GM21786 (cell line): ENCODE data around the gene ZBTB46.

Experiments
- ATAC-seq: cut with Tn5 transposase; IDR thresholded peaks from one replicate; pipeline ENCODE4 v1.9.1; 2021; ENCODE audit not compliant: unreplicated experiment

Gene ZBTB46

DNA sequence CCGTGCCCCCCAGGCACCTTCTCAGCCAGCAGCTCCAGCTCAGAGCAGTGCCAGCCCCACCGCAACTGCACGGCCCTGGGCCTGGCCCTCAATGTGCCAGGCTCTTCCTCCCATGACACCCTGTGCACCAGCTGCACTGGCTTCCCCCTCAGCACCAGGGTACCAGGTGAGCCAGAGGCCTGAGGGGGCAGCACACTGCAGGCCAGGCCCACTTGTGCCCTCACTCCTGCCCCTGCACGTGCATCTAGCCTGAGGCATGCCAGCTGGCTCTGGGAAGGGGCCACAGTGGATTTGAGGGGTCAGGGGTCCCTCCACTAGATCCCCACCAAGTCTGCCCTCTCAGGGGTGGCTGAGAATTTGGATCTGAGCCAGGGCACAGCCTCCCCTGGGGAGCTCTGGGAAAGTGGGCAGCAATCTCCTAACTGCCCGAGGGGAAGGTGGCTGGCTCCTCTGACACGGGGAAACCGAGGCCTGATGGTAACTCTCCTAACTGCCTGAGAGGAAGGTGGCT lies 133.7 kb downstream of the ZBTB46 start:
- ATAC-seq, result no peak

DNA sequence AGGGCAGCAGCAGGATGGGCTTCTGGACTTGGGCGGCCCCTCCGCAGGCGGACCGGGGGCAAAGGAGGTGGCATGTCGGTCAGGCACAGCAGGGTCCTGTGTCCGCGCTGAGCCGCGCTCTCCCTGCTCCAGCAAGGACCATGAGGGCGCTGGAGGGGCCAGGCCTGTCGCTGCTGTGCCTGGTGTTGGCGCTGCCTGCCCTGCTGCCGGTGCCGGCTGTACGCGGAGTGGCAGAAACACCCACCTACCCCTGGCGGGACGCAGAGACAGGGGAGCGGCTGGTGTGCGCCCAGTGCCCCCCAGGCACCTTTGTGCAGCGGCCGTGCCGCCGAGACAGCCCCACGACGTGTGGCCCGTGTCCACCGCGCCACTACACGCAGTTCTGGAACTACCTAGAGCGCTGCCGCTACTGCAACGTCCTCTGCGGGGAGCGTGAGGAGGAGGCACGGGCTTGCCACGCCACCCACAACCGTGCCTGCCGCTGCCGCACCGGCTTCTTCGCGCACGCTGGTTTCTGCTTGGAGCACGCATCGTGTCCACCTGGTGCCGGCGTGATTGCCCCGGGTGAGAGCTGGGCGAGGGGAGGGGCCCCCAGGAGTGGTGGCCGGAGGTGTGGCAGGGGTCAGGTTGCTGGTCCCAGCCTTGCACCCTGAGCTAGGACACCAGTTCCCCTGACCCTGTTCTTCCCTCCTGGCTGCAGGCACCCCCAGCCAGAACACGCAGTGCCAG lies 134.3 kb downstream of the ZBTB46 start, which contains the start of gene TNFRSF6B:
Gene TNFRSF6B, plus strand, starts transcription at position 25 of the 729 bp plus-strand sequence. Its CDS starts 116 bp downstream, at position 141.
- ATAC-seq, result no peak

DNA sequence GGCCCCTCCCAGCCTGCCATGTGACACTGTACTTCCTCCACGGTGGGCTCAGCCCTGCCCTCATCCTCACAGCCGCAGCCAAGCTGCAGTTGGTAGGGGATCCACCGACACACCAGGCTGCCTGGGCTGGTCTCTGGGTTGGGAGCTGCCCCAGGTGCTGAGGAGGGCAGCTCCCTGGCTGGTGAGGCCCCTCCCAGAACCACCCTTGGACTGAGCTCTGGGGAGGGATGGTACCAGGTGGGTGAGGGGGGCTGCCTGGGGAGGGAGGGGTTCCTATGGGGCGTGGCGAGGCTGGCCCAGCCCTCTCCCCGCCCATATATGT lies 134.8 kb downstream of the ZBTB46 start:
- no peak for ATAC-seq

DNA sequence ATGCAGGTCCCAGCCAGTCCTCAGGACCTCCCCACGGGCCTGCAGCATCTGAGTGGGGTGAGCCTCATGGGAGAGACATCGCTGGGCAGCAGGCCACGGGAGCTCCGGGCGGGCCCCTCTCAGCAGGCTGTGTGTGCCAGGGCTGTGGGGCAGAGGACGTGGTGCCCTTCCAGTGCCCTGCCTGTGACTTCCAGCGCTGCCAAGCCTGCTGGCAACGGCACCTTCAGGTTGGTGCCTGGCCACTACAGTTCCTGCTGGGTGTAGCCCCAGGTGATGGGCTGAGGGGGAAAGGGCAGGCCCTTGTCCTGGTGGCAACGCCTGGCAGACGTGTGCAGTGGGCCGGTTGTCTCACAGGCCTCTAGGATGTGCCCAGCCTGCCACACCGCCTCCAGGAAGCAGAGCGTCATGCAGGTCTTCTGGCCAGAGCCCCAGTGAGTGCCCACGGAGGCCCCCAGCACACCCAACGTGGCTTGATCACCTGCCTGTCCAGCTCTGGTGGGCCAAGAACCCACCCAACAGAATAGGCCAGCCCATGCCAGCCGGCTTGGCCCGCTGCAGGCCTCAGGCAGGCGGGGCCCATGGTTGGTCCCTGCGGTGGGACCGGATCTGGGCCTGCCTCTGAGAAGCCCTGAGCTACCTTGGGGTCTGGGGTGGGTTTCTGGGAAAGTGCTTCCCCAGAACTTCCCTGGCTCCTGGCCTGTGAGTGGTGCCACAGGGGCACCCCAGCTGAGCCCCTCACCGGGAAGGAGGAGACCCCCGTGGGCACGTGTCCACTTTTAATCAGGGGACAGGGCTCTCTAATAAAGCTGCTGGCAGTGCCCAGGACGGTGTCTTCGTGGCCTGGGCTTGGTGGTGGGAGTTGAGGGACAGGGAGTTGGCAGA lies 135.4 kb downstream of the ZBTB46 start:
- ATAC-seq, result no peak

DNA sequence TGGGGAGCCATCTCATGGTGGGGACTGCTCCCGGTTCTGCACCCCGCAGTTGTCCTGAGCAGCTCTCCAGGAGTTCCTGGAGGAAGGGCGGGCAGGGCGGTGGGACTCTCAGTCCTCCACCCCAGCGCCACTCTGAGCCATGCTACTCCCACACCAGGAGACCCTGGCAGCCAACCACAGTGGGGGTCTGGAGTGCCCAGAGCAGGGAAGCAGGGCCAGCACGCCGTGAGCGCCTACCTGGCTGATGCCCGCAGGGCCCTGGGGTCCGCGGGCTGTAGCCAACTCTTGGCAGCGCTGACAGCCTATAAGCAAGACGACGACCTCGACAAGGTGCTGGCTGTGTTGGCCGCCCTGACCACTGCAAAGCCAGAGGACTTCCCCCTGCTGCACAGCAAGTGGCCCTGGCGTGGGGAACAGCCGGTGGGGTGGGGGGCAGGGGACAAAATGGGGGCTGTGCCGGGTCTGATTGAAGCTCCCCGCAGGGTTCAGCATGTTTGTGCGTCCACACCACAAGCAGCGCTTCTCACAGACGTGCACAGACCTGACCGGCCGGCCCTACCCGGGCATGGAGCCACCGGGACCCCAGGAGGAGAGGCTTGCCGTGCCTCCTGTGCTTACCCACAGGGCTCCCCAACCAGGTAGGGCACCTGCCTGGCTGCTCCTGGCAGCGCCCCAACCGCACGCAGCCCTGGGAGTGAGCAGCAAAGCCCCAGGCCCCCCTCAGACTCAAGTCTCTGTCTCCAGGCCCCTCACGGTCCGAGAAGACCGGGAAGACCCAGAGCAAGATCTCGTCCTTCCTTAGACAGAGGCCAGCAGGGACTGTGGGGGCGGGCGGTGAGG lies 136.3 kb downstream of the ZBTB46 start:
- ATAC-seq, result no peak

DNA sequence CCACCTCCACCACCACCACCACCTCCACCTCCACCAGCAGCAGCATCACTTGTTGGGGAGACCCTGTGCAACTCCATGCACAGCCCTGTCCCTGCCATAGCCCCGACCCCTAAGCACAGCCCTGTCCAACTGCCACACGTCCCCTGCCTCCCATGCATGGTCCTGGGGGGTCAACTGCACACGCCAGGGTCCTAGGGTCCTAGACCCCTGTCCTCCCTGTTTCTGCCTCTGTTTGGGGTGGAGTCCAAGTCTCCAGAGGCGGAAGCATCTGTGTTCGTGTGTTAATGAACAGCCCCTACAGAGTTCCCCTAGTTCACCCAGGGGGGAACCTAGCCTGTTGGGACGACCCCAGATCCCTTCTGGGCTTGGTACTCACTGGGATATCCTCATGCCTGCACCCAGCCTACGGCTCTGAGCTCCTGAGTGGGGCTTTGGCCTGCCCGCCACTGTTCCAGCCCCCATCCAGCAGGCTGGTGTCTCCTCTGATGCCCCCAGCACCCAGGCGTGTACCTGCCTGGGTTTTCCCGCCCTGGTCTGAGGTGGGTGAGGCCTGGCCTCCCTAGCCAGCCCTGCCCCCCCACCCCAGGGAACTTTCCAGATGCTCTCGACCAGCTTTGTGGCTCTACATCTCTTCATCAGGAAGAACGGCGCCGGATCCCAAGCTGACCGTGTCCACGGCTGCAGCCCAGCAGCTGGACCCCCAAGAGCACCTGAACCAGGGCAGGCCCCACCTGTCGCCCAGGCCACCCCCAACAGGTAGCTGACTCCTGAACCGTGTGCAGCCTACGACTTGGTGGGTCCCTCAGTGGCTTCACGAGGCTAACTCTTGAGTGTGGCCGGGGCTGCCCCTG lies 137.1 kb downstream of the ZBTB46 start:
- no peak for ATAC-seq
